A172 (cell line): ENCODE measurements around the gene FAM163B. TPM values are rescaled to one million over a fixed set of nuclear protein-coding genes. Genes with fewer than 3 reads are reported as not detected.
"Not testable (repeated sequence)": the region's sequence is repeated elsewhere in the genome, so short reads cannot be mapped to it uniquely, and the experiment has no call there.

Experiments used
- DNase-seq: peaks from one replicate; pipeline ENCODE4 v3.0.0-alpha.2; 2015; ENCODE audit warnings: low spot score
- total RNA-seq: library from RNA; depleted of rRNA; stranded (reverse); fragments of >200 nt; shearing (Covaris generic); gene quantifications from 2 replicates; pipeline ENCODE4 v1.2.3, GENCODE V29; 2014

Gene FAM163B
- total RNA-seq, 1 experiment from 2014 or later: not detected

- no peak for DNase-seq
These were observed 31.0 kb upstream of the FAM163B start for GRCh38 chr9:133640160-133640559.

- no peak for DNase-seq
These were observed 30.4 kb upstream of the FAM163B start for GRCh38 chr9:133639613-133640012.

DNA sequence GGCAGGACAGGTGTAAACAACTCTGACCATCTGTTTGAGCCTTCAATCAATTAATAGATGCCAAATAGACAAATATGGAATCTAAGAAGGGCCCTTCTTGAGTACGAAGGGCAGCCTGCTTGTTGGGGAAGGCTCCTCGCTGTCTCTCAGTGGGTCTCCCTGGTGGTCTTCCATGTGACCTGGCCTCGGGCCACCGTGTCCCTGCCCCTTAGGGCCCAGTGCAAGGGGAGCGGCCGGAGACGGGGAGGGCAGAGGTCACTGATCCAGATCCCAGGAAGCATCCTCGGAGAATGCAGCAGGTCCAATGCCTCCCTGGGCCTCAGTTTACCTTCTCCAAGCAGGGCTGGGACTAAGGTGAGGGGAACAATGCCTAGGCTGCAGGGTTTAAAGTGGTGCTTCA is 29.5 kb upstream of the FAM163B start:
- no peak for DNase-seq

GRCh38 chr9:133638076-133638475 is 28.9 kb upstream of the FAM163B start:
- no peak for DNase-seq

DNA sequence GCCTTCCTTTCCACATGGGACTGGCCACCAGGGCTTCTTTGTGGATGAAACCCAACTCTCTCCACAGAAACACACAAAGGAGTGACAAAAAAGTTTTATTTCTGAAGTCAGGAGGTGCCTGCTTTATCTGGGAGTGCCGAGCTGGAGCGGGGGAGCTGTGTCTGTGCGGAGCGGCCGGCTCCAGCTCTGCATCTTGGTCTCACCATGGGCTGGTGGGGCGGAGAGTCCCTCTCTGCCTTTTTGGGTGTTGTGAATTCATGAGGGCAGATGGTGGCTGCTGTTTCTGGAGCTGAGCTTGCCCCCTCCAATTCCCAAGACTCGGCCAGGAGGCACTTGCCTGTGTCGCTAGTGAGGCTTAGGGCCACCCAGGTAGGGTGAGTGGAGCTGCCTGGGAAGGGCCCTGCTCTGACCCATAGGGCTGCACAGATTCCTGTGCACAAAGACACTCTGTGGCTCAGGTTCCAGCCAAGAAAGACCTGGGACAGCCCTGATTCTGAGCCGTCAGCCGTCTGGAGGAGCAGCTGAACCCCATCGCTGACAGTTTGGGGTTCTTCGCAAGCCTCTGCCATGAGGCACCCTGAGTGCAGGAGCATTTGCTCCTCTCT is 28.4 kb upstream of the FAM163B start:
- no peak for DNase-seq

DNA sequence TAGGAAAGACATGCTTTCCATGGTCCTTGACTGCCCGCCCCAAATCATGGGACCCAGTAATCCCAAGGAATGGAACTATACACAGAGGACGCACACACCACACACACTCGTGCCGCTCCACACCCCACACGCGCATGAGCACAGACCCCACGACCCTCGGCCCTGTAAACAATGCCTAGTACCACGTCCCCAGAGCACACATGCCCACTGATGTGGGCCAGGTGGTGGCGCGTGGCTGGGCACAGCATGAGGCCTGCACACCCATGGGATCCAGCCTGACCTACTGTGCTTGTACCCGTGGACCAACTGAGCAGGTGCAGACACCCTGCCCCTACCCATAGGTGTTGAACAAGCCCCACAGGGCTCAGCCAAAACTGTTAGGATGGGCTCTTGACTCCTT is 27.7 kb upstream of the FAM163B start:
- no peak for DNase-seq

DNA sequence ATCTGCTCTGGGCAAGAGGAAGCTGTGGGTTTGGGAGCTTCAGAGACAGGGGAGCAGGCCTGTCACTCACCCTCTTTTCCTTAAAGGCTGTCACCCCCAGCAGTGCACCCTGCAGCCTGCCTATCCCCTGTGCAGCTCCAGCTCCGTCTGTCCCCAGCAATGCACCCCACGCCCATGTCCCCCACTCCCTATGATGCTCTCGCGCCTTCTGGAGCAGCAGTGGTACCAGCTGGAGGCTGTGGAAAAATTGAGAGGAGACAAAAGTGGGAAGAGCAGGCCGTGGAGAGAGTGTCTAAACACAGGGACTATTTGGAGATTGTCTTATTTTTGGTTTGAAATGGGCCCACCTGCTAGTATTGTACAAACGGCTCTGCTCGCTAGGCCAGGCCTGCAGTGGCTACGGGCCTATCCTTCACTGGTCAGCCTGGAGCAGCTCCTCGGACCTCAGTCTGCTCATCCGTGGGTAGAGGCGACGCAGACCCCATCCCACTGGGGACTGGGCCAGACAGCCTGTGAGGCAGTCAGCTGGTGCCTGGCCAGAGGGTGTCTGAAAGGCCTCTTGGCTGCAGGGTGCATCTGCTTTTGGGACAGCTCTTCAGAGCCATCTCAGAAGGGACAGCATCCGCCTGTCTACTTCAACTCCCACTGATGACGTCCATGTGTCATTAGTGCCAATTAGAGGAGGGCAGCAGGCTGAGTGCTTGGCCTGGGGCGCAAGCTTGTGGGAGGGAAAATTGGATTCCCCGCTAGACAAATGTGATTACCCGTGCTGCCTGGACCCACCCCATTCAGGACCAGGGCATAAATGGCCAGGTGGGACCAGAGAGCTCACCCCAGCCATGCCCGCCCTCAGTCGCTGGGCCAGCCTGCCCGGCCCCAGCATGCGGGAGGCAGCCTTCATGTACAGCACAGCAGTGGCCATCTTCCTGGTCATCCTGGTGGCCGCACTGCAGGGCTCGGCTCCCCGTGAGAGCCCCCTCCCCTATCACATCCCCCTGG is 26.6 kb upstream of the FAM163B start, which contains the start of gene DBH:
Gene DBH, plus strand, starts transcription at position 831 of the 999 bp plus-strand sequence. Its CDS starts 9 bp downstream, at position 840.
- no peak for DNase-seq

DNA sequence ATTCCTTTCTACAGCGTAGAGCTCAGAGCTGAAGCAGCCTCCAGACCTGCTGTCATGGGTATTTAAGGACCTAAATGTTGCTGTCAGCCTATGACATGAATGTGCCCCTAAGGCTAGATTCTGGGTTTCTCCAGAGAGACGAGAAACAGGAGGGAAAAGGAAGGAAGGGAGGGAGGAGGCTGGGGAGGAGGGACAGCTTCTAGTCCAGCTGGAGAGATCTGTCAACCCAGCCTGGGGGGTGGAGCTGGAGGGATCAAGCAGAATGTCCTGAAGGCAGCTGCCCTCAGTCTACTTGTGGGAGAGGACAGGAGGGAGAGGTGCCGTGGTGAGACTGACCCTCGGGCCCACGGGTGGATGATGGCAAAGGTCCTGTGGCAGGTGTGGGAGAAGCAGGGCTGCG is 25.9 kb upstream of the FAM163B start:
- no peak for DNase-seq

GRCh38 chr9:133634081-133634691 is 25.0 kb upstream of the FAM163B start:
- no peak for DNase-seq

DNA sequence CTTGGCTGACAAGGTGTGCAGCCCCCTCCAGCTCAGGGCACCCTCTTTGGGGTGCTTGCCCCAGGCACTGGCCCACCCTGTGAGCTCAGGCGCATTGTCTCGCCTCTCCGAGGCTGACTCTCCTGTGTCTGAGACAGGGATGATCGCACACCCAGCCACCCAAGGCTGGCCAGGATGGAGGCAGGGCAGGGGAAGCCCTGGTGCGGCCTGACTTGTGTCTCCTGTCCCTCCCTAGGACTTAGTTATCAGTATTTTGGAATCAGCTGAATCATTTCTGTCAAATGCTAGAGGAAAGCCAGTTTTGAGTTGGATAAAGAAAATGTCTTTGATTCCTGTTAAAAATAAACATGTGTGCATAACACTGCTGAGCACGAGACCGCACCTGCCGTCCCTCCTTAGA is 24.5 kb upstream of the FAM163B start:
- DNase-seq: no peak

DNA sequence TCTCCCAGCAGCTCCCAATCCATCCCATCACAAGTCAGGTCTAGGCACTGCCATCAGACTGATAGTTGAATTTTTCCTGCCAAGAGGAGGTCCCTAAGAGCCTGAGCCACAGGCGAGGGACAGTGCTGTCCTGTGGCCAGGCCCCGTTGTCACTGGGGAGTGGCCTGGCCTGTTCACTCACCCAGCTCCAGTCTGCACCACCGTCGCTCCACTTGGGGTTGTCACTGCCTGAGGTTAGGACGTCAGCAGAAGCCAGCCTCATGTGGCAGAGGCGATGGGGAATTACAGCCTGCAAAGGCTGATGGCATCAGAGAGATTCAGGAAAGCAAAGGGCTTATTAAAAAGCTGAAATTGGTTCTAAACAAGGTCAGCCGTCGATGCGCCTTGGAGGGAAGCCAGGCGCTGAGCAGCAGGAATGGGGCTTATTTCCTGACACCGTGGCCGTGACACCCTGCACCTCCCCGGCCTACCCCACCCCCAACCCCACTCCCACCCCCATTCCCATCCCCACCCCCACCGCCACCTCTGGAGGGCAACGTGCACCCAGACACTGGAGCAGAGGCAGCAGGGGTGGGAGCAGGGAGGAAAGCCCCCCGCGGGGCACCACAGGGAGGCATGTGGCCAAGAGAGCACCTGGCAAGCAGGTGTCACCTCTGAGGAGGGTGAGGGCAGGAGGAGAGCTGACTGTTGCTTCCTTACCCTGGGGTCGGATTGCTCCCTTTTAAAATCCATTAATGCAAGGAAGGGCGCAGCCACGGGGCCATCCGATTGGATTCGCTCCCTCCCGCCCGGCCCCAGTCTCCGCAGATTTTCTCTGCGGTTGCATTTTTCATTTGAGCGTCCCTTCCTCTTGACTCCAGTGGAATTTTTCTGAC is 23.9 kb upstream of the FAM163B start:
- no peak for DNase-seq

DNA sequence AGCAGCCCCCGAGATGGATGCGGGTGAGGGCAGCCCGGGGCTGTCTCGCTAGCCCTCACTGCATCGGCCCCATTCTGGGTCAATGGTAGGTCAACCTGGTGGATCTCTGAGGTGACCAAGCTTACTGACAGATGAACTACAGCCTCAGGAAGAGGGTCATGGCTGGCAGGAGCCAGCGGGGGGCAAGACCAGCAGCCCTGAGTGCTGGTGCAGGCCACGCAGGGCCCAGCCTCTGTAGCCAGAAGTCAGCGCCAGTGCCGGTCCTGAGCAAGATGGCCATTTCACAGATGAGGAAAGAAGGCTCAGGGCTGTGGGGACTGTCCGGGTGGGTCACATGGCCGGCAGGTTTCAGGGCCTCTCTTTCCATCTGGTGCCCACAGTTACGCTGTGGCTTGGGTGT is 21.9 kb upstream of the FAM163B start:
- no peak for DNase-seq

- DNase-seq: no peak
These were observed 20.3 kb upstream of the FAM163B start for GRCh38 chr9:133629221-133630110.

DNA sequence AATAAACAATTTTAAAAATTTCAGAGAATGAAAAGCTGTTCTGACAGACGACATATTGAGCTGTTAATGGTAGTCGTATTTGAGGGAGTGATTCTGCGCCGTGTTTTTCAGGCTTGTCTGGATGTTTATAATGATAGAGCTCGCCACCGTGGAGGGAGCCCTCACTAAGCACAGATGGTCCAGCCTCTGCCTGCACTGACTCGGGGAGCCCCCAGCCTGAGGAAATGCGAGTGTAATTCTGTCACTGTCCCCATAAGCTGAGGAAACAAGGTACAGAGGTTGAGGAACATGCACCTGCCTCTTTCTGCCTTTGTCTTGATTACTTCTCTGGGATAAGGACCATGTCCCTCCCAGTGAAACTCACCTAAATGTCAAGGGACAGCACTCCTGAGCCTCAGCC is 19.6 kb upstream of the FAM163B start:
- DNase-seq: no peak

- DNase-seq: no peak
These were observed 18.2 kb upstream of the FAM163B start for GRCh38 chr9:133627341-133627740.

DNA sequence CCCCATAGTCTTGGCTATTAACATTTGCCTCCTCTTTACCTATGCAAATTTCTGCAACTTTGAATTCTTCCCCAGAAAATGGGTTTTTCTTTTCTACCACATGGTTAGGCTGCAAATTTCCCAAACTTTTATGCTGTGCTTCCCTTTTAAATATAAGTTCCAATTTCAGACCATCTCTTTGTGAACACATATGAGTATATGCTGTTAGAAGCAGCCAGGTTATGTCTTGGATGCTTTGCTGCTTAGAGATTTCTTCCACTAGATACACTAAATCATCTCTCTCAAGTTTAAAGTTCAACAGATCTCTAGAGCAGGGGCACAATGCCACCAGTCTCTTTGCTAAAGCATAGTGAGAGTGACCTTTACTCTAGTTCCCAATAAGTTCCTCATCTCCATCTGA is 16.8 kb upstream of the FAM163B start:
- DNase-seq: not testable (repeated sequence)

DNA sequence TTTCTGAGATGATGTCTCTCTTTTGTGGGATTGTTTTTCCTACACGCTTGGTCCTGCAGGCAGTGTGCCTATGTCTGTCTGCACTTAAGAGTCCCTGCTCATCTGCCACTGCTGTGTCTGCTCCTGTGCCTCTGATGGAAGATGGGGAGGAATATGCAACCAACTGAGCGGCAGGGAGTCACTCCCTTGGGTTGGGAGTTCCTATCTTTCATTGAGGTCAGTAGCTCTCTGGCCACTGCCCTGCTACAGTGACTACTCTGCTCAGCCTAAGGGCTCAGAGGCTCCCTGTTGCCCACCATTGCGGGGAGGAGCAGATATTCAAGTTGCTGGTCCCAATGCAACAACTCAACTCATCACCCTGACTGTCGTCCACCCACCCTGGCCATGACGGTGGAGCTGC is 13.4 kb upstream of the FAM163B start:
- no peak for DNase-seq

GRCh38 chr9:133621725-133622267 is 12.6 kb upstream of the FAM163B start:
- no peak for DNase-seq

GRCh38 chr9:133619791-133620190 is 10.6 kb upstream of the FAM163B start:
- DNase-seq: peak; percentile 41

GRCh38 chr9:133618726-133619125 is 9.5 kb upstream of the FAM163B start:
- no peak for DNase-seq
